Loucy (cell line): ENCODE data around the gene COL26A1.

Experiments
- H2AFZ ChIP-seq: fragments of 200-600 bp; sonication (generic); 2 replicates; pipeline ENCODE4 v1.6.0; 2016; ENCODE audit warnings: antibody characterized with exemption, mild to moderate bottlenecking, low read length, moderate library complexity
- H3F3A ChIP-seq: fragments of 200-600 bp; 2 replicates; pipeline ENCODE4 v1.6.0; 2016; ENCODE audit warnings: antibody characterized with exemption, low read depth, mild to moderate bottlenecking
- H3K27me3 ChIP-seq: fragments of 200-600 bp; sonication (generic); 2 replicates; pipeline ENCODE4 v1.6.1; 2014; ENCODE audit warnings: low read length, mild to moderate bottlenecking; ENCODE audit not compliant: insufficient read depth, poor library complexity, severe bottlenecking
- H3K36me3 ChIP-seq: fragments of 200-600 bp; sonication (generic); 2 replicates; pipeline ENCODE4 v1.6.1; 2016; ENCODE audit warnings: low read length; ENCODE audit not compliant: insufficient read depth
- H3K4me1 ChIP-seq: fragments of 200-600 bp; sonication (generic); 2 replicates; pipeline ENCODE4 v1.5.1; 2014; ENCODE audit warnings: low read length, mild to moderate bottlenecking; ENCODE audit not compliant: insufficient read depth, poor library complexity, severe bottlenecking
- H3K4me2 ChIP-seq: fragments of 200-600 bp; sonication (generic); 2 replicates; pipeline ENCODE4 v1.6.0; 2014; ENCODE audit warnings: antibody characterized with exemption, low read length, low read depth, mild to moderate bottlenecking; ENCODE audit not compliant: poor library complexity, severe bottlenecking
- H3K4me3 ChIP-seq: fragments of 200-600 bp; sonication (generic); 2 replicates; pipeline ENCODE4 v1.5.1; 2014; ENCODE audit warnings: low read length, mild to moderate bottlenecking, mixed read lengths; ENCODE audit not compliant: poor library complexity, severe bottlenecking
- H3K79me2 ChIP-seq: fragments of 200-600 bp; sonication (generic); 2 replicates; pipeline ENCODE4 v1.6.1; 2014; ENCODE audit warnings: low read length; ENCODE audit not compliant: insufficient read depth
- H3K9ac ChIP-seq: fragments of 200-600 bp; sonication (generic); 2 replicates; pipeline ENCODE4 v1.6.0; 2014; ENCODE audit warnings: mild to moderate bottlenecking, low read depth, low read length, moderate library complexity; ENCODE audit not compliant: poor library complexity, severe bottlenecking
- H3K9me2 ChIP-seq: fragments of 200-600 bp; sonication (generic); replicated peaks from 2 replicates; pipeline ENCODE4 v1.6.1; 2016; ENCODE audit warnings: low read depth, low read length, mixed read lengths
- H3K9me3 ChIP-seq: fragments of 200-600 bp; sonication (generic); 2 replicates; pipeline ENCODE4 v1.6.1; 2014; ENCODE audit warnings: mild to moderate bottlenecking, antibody characterized with exemption, low read length, low read depth; ENCODE audit not compliant: insufficient read depth
- H4K20me1 ChIP-seq: fragments of 200-600 bp; sonication (generic); 2 replicates; pipeline ENCODE4 v1.6.0; 2014; ENCODE audit warnings: antibody characterized with exemption, low read length, mild to moderate bottlenecking; ENCODE audit not compliant: insufficient read depth, poor library complexity, severe bottlenecking
- EZH2phosphoT487 ChIP-seq: fragments of 200-600 bp; IDR thresholded peaks from 2 replicates; pipeline ENCODE4 v1.6.1; 2018; ENCODE audit warnings: antibody characterized with exemption, mild to moderate bottlenecking, moderate library complexity, borderline replicate concordance
- TF ChIP-seq, protein P1 (sequence below): fragments of 200-600 bp; sonication (generic); conservative IDR thresholded peaks from 2 replicates; pipeline ENCODE4 v1.5.1; 2014; ENCODE audit warnings: mild to moderate bottlenecking, antibody characterized with exemption, low read length

The COL26A1 gene

DNA sequence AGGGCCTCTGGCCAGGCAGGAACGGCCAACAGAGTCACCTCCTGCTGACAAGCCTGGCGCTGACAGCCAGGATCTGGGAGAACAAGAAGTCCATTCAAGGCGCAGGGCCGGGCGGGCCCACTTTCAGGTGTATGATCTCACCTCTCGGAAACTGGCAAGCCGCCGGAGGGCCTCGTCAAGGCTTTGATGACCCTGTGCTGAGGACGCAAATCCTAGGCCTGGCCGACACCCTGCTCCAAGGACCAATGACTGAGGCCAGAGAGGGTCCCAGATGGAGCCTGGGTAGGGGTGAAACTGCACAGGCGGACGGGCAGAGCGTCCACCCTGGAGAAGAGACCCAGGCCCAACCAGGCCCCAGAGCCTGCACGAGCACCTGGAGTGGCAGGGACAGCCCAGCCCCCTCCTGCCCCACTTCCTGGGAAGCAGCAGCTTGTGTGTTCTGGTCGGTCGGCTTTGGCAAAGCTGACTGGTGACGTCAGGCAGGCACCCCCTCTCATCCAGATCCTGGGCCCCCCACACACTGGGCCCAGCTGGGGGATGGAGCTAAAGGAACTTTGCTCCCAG is 235.8 kb downstream of the COL26A1 start:
- Histone ChIP-seq H3K4me2 (no peak overlapping the region), H3K4me3 (no peak overlapping the region), H3K36me3 (no peaks in the 10 kb centered on the region), H4K20me1 (no peaks in the 10 kb centered on the region), H3K79me2 (no peaks in the 10 kb centered on the region), H3K4me1 (no peaks in the 10 kb centered on the region), H2AFZ (no peak overlapping the region), H3K9ac (no peak overlapping the region), H3K9me2 (no peaks in the 10 kb centered on the region), H3K27me3 (no peaks in the 10 kb centered on the region), H3F3A (no peaks in the 10 kb centered on the region), H3K9me3 (no peaks in the 10 kb centered on the region)
- TF ChIP-seq EZH2phosphoT487: no peak
- TF ChIP-seq, protein P1, sequence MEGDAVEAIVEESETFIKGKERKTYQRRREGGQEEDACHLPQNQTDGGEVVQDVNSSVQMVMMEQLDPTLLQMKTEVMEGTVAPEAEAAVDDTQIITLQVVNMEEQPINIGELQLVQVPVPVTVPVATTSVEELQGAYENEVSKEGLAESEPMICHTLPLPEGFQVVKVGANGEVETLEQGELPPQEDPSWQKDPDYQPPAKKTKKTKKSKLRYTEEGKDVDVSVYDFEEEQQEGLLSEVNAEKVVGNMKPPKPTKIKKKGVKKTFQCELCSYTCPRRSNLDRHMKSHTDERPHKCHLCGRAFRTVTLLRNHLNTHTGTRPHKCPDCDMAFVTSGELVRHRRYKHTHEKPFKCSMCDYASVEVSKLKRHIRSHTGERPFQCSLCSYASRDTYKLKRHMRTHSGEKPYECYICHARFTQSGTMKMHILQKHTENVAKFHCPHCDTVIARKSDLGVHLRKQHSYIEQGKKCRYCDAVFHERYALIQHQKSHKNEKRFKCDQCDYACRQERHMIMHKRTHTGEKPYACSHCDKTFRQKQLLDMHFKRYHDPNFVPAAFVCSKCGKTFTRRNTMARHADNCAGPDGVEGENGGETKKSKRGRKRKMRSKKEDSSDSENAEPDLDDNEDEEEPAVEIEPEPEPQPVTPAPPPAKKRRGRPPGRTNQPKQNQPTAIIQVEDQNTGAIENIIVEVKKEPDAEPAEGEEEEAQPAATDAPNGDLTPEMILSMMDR: no peak

DNA sequence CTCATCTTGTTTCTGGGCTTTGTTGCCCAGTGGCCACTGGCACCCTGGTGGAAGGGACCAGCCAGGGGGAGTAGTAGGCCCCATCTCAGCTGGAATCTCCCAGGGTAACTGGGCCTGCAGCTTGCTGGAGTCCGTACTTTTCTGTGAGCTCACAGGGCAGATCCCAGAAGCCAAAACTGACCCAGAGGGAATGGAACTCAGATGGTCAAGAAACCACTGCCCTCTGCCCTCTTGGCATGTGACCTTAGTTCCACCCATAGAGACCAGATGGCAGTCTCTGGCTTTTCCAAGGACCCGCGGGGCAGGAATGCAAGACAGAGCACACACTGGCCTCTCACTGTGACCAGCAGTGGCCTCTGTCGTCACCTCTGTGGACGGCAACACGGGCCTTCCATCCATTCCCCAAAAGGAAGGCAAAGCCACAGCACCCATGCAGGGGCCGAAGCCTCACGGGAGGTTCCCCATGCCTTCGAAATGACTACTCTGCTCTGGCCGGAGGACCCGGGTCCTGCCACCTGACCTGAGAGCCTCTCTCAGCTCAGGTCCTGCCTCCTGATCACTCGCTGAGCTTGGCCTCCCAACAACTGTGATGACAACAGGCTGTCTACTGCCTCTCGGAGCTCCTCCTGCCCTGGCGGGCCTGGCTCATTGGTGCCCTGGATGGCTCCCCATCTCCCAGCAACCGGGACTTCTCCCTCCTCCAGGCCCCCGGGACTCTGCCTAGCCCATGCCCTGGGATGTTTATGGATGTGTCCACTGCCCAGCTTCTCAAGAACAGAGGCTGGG is 236.5 kb downstream of the COL26A1 start:
- no peaks in the 10 kb centered on the region for H3F3A ChIP-seq
- no peaks in the 10 kb centered on the region for H3K4me1 ChIP-seq
- H3K4me3 ChIP-seq: no peak overlapping the region
- H3K4me2 ChIP-seq: no peak overlapping the region
- H3K9me2 ChIP-seq: no peaks in the 10 kb centered on the region
- no peaks in the 10 kb centered on the region for H3K9me3 ChIP-seq
- no peaks in the 10 kb centered on the region for H4K20me1 ChIP-seq
- H2AFZ ChIP-seq: no peak overlapping the region
- H3K27me3 ChIP-seq: no peaks in the 10 kb centered on the region
- no peaks in the 10 kb centered on the region for H3K36me3 ChIP-seq
- no peaks in the 10 kb centered on the region for H3K79me2 ChIP-seq
- no peak for TF ChIP-seq EZH2phosphoT487
- TF ChIP-seq, protein P1: no peak
- no peak overlapping the region for H3K9ac ChIP-seq

DNA sequence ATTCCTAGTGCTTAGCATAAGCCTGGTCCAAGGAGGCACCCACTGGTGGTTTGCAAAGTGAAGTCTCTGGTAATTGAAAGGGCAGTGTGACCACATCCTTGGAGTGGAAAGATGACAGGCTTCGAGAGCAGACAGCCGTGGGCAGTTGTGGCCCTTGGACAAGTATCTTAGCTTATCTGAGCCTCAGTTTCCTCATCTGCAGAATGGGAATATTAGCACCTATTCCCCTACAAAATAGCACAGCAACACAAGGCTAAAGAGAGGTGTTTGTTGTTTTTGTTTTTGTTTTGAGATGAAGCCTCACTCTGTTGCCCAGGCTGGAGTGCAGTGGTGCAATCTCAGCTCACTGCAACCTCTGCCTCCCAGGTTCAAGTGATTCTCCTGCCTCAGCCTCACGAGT is 237.1 kb downstream of the COL26A1 start:
- Histone ChIP-seq H3K4me1 (no peaks in the 10 kb centered on the region), H3K36me3 (no peaks in the 10 kb centered on the region), H3K4me2 (no peak overlapping the region), H3K9me2 (no peaks in the 10 kb centered on the region), H3K79me2 (no peaks in the 10 kb centered on the region), H4K20me1 (no peaks in the 10 kb centered on the region), H2AFZ (no peak overlapping the region), H3F3A (no peaks in the 10 kb centered on the region), H3K9me3 (no peaks in the 10 kb centered on the region), H3K27me3 (no peaks in the 10 kb centered on the region), H3K9ac (no peak overlapping the region), H3K4me3 (no peak overlapping the region)
- TF ChIP-seq EZH2phosphoT487: no peak
- TF ChIP-seq, protein P1: no peak
